GOT3 (cell line): ENCODE data around the gene SRRM3.
"Not testable (repeated sequence)": the region's sequence is repeated elsewhere in the genome, so short reads cannot be mapped to it uniquely, and the experiment has no call there.

Experiments
- DNase-seq: peaks from one replicate; lab custom pipeline; 2025; ENCODE audit warnings: mixed read lengths; lab: John Stamatoyannopoulos, UW

SRRM3 gene

GRCh38 chr7:76265299-76265698 lies 63.6 kb downstream of the SRRM3 start:
- DNase-seq = no peak

DNA sequence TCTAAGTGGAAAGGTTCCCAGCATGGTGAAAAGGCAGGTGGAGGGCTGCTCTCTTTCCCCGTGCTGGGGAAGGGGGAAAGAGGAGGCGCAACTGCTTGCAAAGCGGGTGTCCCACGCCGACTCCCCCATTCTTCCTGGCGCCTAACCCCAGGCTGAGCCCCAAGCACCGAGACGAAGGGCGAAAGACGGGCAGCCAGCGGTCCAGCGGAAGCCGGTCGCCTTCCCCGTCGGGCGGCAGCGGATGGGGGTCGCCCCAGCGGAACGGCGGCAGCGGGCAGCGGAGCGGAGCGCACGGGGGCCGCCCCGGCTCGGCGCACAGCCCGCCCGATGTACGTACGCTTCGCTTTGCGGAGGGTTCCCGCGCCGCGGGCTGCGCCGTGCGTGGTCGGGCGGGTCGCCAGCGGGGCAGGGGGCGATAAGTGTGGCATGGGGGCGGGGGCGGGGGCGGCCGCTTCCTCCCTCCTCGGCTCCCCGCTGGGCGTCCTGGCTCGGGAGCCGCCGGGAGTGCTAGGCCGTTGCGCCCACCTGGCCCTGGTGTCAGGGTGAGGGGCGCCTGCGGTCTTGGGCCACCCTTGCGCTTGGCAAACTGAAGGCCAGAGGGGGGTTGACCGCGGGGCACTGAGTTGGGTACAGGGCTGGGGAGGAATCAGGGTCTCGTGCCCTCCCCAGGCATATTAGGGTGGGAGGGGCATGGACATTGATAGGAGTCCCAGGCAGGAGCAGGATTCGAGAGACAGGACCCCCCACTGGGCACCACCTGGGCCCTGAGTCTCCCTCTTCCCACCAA lies 65.6 kb downstream of the SRRM3 start:
- DNase-seq = no peak

DNA sequence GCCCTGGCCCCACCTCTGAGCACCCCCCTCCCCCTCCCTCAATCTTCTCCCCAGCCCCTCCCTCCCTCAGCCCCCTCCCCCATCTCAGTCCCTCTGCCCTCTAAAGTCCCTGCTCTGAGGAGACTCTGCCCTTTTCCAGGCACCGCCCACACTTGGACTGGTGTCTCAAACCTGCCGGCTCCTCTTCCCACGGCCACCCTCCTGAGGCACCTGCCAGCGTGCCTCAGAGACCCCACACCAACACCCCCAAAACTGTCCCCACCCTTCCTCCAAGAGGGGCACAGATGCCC lies 66.1 kb downstream of the SRRM3 start:
- DNase-seq = no peak

DNA sequence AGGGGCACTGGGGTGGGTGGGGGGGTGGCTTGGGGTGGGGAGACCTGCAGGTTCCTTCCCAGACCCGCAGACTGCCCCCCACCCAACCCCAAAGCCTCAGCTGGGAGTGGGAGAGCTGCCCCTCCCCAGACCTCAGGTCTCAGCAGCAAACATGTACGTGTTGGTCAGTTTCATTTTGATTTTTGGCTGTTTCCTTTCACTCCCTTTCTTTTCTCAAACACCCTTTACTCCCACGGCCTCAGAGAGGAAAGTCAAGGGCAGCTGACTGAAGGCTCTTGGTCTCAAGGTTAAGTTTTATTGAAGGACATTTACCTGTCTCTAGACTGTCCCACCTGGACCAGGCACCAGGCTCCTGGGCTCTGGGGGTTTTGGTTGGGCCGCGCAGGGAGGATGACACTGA lies 66.7 kb downstream of the SRRM3 start:
- DNase-seq = no peak

GRCh38 chr7:76269895-76270294 lies 68.2 kb downstream of the SRRM3 start:
- no peak for DNase-seq

- not testable (repeated sequence) for DNase-seq
Measured at GRCh38 chr7:76271384-76271783, 69.7 kb downstream of the SRRM3 start.

DNA sequence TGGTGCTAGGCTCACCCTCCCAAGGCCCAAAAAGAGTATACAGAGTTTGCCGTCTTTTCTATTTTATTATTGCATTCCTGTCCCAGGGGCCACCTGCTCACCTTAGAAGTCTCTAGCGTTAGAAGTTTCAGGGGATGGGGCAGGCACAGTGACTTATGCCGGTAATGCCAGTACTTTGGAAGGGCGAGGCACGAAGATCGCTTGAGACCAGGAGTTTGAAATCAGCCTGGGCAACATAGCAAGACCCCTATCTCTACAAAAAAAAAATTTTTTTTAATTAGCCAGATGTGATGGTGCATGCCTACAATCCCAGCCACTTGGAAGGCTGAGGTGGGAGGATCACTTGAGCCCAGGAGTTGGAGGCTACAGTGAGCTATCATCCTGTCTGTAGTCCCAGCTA lies 70.4 kb downstream of the SRRM3 start:
- DNase-seq = no peak

DNA sequence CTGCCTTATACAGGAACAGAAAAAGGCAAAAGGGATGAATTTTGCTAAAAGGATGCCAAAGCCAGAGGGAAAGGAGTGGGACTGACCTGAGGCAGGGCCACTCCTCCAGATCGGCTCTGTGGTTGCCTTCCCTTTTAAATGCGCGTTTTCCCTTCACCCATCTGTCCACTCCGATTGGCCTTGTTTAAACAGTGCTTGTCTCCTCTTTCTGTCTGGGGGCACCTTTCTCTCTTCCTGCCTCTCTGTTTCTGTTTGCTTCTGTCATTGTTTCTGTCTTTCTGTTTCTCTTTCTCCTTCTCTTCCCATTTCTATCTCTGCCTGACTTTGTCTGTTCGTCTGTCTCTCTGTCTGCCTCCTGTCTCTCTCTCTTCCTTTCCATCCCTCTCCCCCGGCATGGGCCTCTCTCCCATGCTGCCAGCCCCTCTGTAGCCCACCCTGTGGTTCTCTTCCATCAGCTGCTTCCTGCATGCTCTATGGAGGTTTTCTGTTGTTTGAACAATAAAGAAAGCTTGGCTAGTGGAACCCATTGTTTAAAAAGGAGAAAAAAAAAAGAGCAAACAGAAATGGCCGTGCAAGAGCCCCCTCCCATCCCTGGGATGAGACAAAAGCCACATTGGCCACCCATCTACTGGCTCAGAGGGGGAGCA lies 71.3 kb downstream of the SRRM3 start:
- no peak for DNase-seq

GRCh38 chr7:76273503-76273902 lies 71.8 kb downstream of the SRRM3 start:
- DNase-seq = no peak

GRCh38 chr7:76278540-76278939 lies 76.8 kb downstream of the SRRM3 start:
- DNase-seq = no peak

DNA sequence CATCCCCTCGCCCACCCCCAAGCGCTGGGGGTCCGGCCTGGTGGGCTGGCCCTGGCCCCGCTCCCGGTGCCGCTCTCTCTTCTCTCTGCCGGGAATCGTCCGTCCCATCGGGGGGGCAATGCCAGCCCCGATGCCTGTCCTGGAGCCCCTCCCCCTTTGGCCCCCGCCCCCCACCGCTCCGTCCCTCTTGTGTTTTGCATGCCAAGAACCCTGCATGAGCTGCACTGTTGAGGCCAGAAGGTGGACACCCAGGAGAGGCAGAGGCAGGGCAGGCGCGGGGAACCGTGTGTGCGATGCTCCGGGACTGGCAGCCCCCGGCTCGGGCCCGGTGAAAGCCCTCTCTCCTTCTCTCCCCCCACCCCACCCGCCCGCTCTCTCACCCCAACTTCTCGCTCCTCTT lies 78.7 kb downstream of the SRRM3 start:
- DNase-seq = no peak

DNA sequence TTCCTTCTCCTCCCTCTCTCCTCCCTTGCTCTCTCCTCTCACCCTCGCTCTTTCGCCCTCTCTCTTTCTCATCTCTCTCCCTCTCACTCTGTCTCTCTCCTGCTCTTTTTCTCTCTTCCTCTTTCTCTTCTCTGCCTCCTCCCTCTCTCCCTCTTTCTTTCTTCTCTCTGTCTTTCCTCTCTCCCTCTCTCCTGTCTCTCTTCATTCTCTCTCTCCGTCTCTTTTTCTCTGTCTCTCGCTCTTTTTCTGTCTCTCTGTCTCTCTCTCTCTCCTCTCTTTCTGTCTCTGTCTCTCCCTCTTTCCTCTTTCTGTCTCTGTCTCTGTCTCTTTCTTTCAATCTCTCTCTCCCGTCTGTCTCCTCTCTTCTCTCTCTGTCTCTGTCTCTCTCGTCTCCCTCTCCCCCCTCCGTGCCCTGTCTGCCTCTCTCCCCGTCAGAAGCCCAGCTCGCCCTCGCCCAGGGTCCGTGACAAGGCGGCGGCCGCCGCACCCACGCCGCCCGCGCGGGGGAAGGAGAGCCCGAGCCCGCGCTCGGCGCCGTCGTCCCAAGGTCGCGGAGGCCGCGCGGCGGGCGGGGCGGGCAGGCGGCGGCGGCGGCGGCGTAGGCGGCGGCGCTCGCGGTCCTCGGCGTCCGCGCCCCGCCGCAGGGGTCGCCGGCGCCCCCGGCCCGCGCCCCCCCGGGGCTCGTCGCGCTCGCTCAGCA lies 79.5 kb downstream of the SRRM3 start:
- DNase-seq = no peak

GRCh38 chr7:76281706-76282343 lies 80.1 kb downstream of the SRRM3 start:
- no peak for DNase-seq

GRCh38 chr7:76282344-76283253 lies 80.9 kb downstream of the SRRM3 start:
- DNase-seq = no peak

- no peak for DNase-seq
Measured at GRCh38 chr7:76283254-76284159, 81.8 kb downstream of the SRRM3 start.

DNA sequence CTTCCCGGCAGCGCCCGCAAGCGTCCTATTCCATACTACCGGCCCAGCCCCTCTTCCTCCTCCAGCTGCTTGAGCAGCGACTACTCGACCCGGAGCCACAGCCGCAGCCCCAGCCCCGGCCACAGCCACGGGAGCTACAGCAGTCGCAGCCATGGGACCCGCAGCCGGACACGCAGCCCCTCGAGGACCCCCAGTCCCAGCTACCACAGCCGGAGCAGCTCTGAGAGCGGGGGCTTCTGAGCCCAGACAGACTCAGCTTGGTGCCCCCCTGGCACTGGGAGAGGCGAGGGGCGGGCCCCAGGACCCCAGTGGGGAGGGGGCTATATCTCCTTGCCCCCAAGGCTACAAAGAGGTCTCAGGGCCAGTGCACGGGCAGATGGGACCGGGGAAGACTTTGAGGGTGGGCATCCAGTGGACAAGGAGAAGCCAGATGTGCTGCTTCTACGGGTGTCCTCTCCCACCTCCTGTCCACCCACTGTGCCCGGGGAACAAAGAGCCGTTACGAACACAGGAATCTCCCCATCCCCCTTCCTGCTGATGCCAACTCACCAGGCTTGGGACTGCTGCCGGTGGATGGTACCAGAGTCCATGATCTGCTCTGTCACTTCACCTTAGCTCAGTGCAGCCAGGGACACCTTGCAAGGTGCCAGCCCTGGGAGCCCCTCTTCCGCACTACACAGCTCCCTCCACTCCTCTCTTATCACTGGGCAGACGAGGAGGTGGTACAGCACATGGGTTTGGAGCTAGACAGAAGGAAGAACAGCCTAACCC lies 84.1 kb downstream of the SRRM3 start:
- DNase-seq = no peak

GRCh38 chr7:76286842-76287403 lies 85.2 kb downstream of the SRRM3 start:
- DNase-seq = no peak

- not testable (repeated sequence) for DNase-seq
Measured at GRCh38 chr7:76290847-76291350, 89.2 kb downstream of the SRRM3 start.
